Mucosa of rectum (tissue), 2 donors: ENCODE results near the gene ANXA7.
A peak's percentile ranks its signal among the peaks of the same experiment; 100 is the strongest.

ENCODE experiments used
- H3K27ac ChIP-seq, 2 donors: one replicate each; pipeline ENCODE4 v1.7.0; 2013; ENCODE audit warnings: inconsistent platforms in 2 of 2, low read depth in 2 of 2, low read length in 2 of 2
- H3K27me3 ChIP-seq, 2 donors: one replicate each; pipeline ENCODE4 v1.7.0; 2013; ENCODE audit warnings: low read length in 2 of 2; ENCODE audit not compliant: control insufficient read depth in 2 of 2, insufficient read depth in 2 of 2
- H3K36me3 ChIP-seq, 2 donors: one replicate each; pipeline ENCODE4 v1.7.0; 2013; ENCODE audit warnings: low read length in 2 of 2; ENCODE audit not compliant: control insufficient read depth in 2 of 2, insufficient read depth in 2 of 2
- H3K4me1 ChIP-seq, 2 donors: one replicate each; pipeline ENCODE4 v1.7.0; 2013; ENCODE audit warnings: low read length in 2 of 2, mild to moderate bottlenecking in 1 of 2; ENCODE audit not compliant: control insufficient read depth in 2 of 2, insufficient read depth in 2 of 2
- H3K4me3 ChIP-seq, 2 donors: one replicate each; pipeline ENCODE4 v1.7.0; 2013; ENCODE audit warnings: low read length in 2 of 2
- H3K9ac ChIP-seq, 2 donors: one replicate each; pipeline ENCODE4 v1.7.0; 2013; ENCODE audit warnings: low read length in 2 of 2, low read depth in 1 of 2, mild to moderate bottlenecking in 1 of 2
- H3K9me3 ChIP-seq, 2 donors: one replicate each; pipeline ENCODE4 v1.7.0; 2013; ENCODE audit warnings: low read length in 2 of 2; ENCODE audit not compliant: control insufficient read depth in 2 of 2
- donor health status: healthy.
- donor health status: Normal muscosa, but diverticular disease.

ANXA7 gene

DNA sequence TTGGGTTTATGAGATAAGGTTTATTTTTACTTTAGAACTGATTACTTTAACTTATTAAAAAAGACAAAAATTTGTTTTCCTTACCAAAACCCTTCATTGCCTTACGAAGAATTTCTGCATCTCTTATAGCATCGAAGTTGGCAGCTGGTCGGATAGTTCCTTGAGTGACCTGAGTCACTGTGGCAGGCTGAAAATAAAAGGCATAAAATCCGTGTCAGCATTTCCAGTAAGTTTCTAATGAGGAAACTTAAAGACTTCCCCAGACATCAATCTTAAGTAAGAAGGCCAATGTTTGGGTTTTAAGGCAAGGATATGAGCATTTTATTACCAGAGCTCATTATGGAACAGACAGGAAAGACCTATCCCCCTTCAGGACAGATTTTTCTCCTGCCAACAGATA, 25.6 kb downstream of the ANXA7 start:
- no peak overlapping the region for H3K9ac ChIP-seq
- peaks cover 41 to 56% of the 10 kb centered on the region in 2 donors for H3K36me3 ChIP-seq
- H3K27me3 ChIP-seq = no peaks in the 10 kb centered on the region
- no peak overlapping the region for H3K27ac ChIP-seq
- no peaks in the 10 kb centered on the region for H3K4me1 ChIP-seq
- no peak overlapping the region for H3K4me3 ChIP-seq
- H3K9me3 ChIP-seq = no peaks in the 10 kb centered on the region

- Histone ChIP-seq H3K9ac (no peak overlapping the region), H3K4me1 (no peaks in the 10 kb centered on the region), H3K27me3 (no peaks in the 10 kb centered on the region), H3K9me3 (no peaks in the 10 kb centered on the region), H3K4me3 (no peak overlapping the region), H3K36me3 (peaks cover 54 to 70% of the 10 kb centered on the region in 2 donors), H3K27ac (no peak overlapping the region)
Observed at GRCh38 chr10:73386583-73386982, 27.3 kb downstream of the ANXA7 start.

- no peaks in the 10 kb centered on the region for H3K9me3 ChIP-seq
- no peaks in the 10 kb centered on the region for H3K4me1 ChIP-seq
- no peaks in the 10 kb centered on the region for H3K27me3 ChIP-seq
- H3K9ac ChIP-seq = no peak overlapping the region
- H3K4me3 ChIP-seq = no peak overlapping the region
- H3K36me3 ChIP-seq = peaks cover 54 to 70% of the 10 kb centered on the region in 2 donors
- H3K27ac ChIP-seq = no peak overlapping the region
Observed at GRCh38 chr10:73379064-73379748, 34.7 kb downstream of the ANXA7 start.

GRCh38 chr10:73376679-73377078, 37.2 kb downstream of the ANXA7 start:
- Histone ChIP-seq H3K27me3 (no peaks in the 10 kb centered on the region), H3K27ac (no peak overlapping the region), H3K36me3 (peaks cover 39 to 54% of the 10 kb centered on the region in 2 donors), H3K4me1 (no peaks in the 10 kb centered on the region), H3K4me3 (no peak overlapping the region), H3K9me3 (no peaks in the 10 kb centered on the region), H3K9ac (no peak overlapping the region)

DNA sequence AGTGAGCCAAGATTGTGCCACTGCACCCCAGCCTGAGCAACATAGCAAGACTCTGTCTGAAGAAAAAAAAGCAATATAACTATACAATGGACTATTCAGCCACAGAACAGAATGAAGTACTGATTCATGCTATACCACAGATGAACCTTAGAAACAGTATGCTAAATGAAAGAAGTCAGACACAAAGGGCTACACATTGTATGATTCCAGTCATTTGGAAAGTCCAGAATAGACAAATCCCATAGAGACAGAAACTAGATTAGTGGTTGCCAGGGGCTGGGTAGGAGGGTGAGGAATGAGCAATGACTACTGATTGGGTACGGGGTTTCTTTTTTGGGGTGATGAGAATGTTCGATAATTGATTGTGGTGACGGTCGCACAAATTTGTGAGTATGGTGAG, 45.6 kb downstream of the ANXA7 start:
- Histone ChIP-seq H3K4me1 (no peaks in the 10 kb centered on the region), H3K4me3 (no peak overlapping the region), H3K27me3 (no peaks in the 10 kb centered on the region), H3K9ac (no peak overlapping the region), H3K9me3 (no peaks in the 10 kb centered on the region), H3K27ac (no peak overlapping the region), H3K36me3 (peaks cover 5 to 16% of the 10 kb centered on the region in 2 donors)

DNA sequence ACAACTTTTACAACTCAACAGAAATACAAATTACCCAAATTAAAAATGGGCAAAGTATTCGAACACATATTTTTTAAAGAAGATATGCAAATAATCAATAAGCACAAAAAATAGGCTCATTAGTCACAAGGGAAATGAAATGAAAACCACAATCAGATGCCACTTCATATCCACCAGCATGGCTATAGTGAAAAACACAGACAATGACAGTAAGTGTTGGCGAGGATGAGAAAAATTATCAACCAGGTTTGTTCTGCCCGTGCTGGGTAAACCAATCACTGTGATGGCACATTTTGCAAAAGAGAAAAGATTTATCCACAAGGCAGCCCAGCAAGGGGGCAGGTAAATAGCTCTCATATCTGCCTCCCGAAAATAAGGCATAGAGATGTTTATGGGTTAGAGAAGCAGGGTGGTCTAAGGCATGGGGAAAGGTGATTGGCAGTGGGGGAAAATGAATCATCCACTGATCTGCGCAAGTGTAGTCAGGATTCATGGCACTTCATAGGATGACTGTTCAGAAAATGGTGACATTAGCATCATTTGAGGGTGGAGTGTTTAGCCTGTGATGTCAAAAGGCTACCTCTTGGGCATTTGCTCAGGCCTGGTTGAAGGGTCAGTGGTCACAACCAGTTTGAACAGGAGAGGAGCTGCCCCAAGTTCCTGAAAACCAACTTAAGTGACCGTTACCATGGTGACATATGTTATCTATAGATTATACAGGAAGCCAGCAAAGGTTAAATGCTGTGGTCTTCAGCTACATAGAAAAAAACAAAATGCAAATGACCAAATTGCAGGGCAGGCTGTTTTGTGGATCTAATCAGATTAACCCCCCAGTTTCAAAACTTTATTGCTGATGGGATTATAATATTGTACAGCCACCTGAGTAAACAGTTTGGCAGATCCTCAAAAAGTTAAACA, 47.2 kb downstream of the ANXA7 start:
- Histone ChIP-seq H3K36me3 (peaks cover 1 to 16% of the 10 kb centered on the region in 2 donors), H3K9me3 (no peaks in the 10 kb centered on the region), H3K4me1 (no peaks in the 10 kb centered on the region), H3K27me3 (no peaks in the 10 kb centered on the region), H3K4me3 (no peak overlapping the region), H3K27ac (no peak overlapping the region), H3K9ac (no peak overlapping the region)

- Histone ChIP-seq H3K9ac (no peak overlapping the region), H3K36me3 (peaks cover 0 to 15% of the 10 kb centered on the region in 2 donors), H3K9me3 (no peaks in the 10 kb centered on the region), H3K4me1 (no peaks in the 10 kb centered on the region), H3K27ac (no peak overlapping the region), H3K4me3 (no peak overlapping the region), H3K27me3 (no peaks in the 10 kb centered on the region)
Observed at GRCh38 chr10:73364964-73365363, 48.9 kb downstream of the ANXA7 start.

GRCh38 chr10:73359492-73359891, 54.4 kb downstream of the ANXA7 start:
- peaks cover 2 to 4% of the 10 kb centered on the region in 2 donors for H3K4me1 ChIP-seq
- H3K27ac ChIP-seq = no peak overlapping the region
- no peaks in the 10 kb centered on the region for H3K27me3 ChIP-seq
- H3K36me3 ChIP-seq = no peaks in the 10 kb centered on the region
- no peak overlapping the region for H3K9ac ChIP-seq
- no peaks in the 10 kb centered on the region for H3K9me3 ChIP-seq
- H3K4me3 ChIP-seq = no peak overlapping the region

DNA sequence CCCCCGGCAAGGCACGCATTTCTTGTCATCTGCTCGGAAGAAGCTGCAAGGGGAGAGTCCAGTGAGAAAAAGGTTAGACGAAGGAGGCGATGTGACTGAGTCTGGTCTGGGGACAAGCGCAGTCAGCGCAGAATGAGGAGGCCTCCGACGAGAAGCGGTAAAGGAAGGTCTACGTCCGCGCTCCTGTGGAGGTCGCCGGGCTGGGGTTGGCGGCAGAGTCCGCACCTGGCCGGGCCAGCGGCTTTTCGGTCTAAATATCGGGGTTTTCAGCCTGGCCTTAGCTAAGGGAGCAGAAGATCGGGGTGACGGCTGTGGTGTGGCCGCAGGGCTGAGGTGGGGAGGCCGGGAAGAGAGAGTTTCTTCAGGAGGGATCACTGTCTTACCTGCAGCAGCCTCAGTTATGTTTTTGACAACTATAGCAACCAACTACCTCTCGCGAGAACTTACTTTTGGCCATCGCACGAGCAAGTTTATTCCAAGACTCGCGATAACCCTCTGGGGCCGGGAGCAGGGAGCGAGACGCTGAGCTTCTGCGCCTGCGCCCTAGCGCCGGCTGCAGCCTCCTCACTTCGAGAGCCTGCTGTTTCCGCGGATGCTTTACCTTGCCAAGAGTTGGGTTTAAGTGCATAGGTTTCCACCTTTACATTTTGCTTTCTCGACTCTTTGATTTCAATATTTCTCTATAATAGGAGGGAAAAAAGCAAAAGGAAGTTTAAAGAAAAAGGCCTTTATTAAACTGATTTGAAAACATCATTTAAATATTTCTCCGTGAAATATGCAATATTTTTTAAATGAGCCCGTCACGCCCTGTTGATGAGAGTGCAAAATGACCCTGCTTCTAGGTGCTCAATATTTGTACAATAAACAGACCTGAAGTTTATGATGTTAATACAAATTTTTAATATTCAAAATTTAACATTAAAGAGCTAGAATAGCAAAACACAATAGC, 55.3 kb downstream of the ANXA7 start, which contains the start of gene CFAP70:
Gene CFAP70 (minus strand): TSS at position 534 of the 949 bp plus-strand sequence. CDS start 4,068 bp downstream, outside the sequence.
- Histone ChIP-seq H3K4me3 (peak within 1 kb of the TSS; percentile 85 to 93), H3K4me1 (peaks cover 2 to 4% of the 10 kb centered on the region in 2 donors), H3K36me3 (no peaks in the 10 kb centered on the region), H3K9me3 (no peaks in the 10 kb centered on the region), H3K27ac (peak within 1 kb of the TSS in 1 of 2 donors; percentile 46), H3K9ac (peak within 1 kb of the TSS; percentile 58 to 85), H3K27me3 (no peaks in the 10 kb centered on the region)
